Choroid plexus epithelial cell (primary cell): ENCODE measurements around the gene C15orf61.

Experiments
- DNase-seq: peaks from one replicate; pipeline ENCODE4 v3.0.0-alpha.2; 2010; ENCODE audit warnings: low read depth
- H3K4me3 ChIP-seq: 2 replicates; pipeline ENCODE4 v1.5.1; 2011; ENCODE audit warnings: low read depth, mild to moderate bottlenecking, control low read depth, low read length, moderate library complexity
- CTCF ChIP-seq: conservative IDR thresholded peaks from 2 replicates; pipeline ENCODE4 v1.5.1; 2011; ENCODE audit warnings: low read depth, mild to moderate bottlenecking, control low read depth, inconsistent platforms, low read length, moderate library complexity

The C15orf61 gene

GRCh38 chr15:67524235-67524634 lies 3.3 kb downstream of the C15orf61 start:
- H3K4me3 ChIP-seq, result no peak overlapping the region

GRCh38 chr15:67528513-67528912 lies 7.6 kb downstream of the C15orf61 start:
- no peak for TF ChIP-seq CTCF
- no peak for DNase-seq
- H3K4me3 ChIP-seq, result no peak overlapping the region

More at GRCh38 chr15:67524235-67524634, 3.3 kb downstream of the C15orf61 start:
- TF ChIP-seq CTCF, result no peak
- no peak for DNase-seq

GRCh38 chr15:67531379-67531914 lies 10.5 kb downstream of the C15orf61 start:
- TF ChIP-seq CTCF, result no peak
- peak; percentile 18 for DNase-seq
- no peak overlapping the region for H3K4me3 ChIP-seq

GRCh38 chr15:67533873-67534272 lies 12.9 kb downstream of the C15orf61 start:
- TF ChIP-seq CTCF, result no peak
- no peak for DNase-seq

GRCh38 chr15:67534360-67534759 lies 13.4 kb downstream of the C15orf61 start:
- no peak overlapping the region for H3K4me3 ChIP-seq
- DNase-seq, result no peak
- no peak for TF ChIP-seq CTCF

More at GRCh38 chr15:67533873-67534272, 12.9 kb downstream of the C15orf61 start:
- H3K4me3 ChIP-seq, result no peak overlapping the region

GRCh38 chr15:67537771-67538170 lies 16.8 kb downstream of the C15orf61 start:
- DNase-seq, result no peak
- TF ChIP-seq CTCF, result no peak
- H3K4me3 ChIP-seq, result no peak overlapping the region

GRCh38 chr15:67542420-67543347 lies 21.8 kb downstream of the C15orf61 start, which contains the start of gene MAP2K5:
TSS of gene MAP2K5 (plus strand) at chr15:67542703. CDS start at chr15:67543336, 633 bp downstream.
- H3K4me3 ChIP-seq, result peak within 1 kb of the TSS; percentile 88
- no peak for TF ChIP-seq CTCF
- DNase-seq, result peak; percentile 58
